ENCODE data around the gene MMAB.

The MMAB gene

DNA sequence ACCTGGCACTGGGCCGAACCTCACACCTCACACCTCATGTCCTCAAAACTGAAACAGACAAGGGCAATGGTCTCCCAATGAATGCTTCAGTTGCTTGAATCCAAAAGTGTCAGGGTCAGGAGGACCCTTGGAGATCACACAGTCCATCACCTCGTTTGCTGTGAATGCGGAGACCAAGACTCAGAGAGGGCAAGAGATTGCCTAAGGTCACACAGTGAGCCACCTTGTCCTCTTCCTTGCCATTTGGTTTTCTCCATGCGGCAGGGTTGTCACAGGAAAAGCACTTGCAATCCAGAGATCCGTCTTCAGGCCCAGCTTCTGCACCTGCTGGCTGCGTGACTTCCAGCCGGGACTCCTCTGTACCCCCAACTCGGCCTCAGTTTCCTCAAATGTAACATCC, 28.3 kb upstream of the MMAB start:
- DNase-seq, result no peak

- no peak for DNase-seq
Measured at GRCh38 chr12:109600995-109601394, 27.7 kb upstream of the MMAB start.

GRCh38 chr12:109600481-109600880, 27.2 kb upstream of the MMAB start:
- no peak for DNase-seq

- DNase-seq, result no peak
Measured at GRCh38 chr12:109599087-109599486, 25.8 kb upstream of the MMAB start.

GRCh38 chr12:109598428-109598854, 25.1 kb upstream of the MMAB start:
- DNase-seq, result no peak

DNA sequence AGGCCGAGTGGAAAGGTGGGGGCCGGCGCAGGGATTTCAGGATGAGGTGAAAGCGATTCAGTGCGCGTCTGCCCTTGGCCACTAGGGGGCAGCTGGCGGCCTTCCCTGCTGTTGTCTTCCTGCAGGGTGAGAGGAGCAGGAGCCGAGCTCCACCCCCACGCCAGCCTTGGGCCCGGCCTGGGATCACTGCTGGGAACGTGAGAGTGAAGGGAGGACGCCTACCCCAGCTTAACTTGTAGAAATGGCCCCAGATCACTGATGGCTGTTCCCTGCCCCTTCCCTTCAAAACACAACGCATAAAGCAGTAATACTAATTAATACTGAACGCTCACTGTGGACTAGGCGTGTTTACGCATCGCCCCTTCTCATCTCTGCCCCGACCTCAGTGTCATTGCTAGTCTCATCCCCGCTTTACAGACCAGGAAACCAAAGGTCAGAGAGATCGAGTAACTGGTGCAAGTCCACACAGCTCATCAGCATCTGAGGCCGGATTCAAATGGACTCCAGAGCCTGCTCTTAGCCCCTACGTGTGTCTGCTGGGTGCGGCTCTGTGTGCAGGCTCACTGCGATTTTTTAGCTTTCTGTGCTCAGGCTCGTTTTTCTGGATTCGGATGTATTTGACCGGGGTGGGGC, 24.6 kb upstream of the MMAB start:
- DNase-seq, result peak; percentile 78

- DNase-seq, result no peak
Measured at GRCh38 chr12:109597414-109597794, 24.1 kb upstream of the MMAB start.

DNA sequence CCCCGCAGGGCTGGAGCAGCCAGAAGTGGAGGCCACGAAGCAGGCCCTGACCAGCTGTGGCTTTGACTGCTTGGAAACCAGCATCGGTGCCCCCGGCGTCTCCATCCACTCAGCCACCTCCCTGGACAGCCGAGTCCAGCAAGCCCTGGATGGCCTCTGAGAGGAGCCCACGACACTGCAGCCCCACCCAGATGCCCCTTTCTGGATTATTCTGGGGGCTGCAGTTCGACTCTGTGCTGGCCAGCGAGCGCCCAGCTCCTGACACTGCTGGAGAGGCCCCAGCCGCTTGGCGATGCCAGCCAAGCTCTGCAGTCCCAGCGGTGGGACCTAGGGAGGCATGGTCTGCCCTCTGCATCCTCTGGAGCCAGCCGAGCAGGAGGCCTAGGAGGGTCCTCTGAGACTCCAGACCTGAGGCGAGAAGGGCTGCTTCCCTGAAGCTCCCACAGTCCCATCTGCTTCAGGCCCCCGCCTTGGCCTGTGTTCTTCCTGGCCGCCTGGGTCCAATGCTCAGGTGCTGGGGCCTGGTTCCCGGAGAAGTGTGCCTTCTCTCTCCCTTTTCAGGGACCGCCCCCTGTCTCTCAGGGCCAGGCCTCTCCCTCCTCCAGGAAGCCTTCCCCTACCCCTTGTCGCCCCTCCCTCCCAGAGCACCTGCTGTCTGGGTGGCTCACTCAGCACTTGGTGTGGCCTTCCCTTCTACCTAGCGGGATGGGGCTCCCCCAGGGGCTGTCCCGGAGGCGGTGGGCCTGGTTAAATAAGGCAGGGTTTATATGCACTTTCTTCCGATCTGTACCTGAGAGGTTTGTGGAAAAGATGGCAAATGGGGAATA, 23.3 kb upstream of the MMAB start:
- DNase-seq, result no peak

DNA sequence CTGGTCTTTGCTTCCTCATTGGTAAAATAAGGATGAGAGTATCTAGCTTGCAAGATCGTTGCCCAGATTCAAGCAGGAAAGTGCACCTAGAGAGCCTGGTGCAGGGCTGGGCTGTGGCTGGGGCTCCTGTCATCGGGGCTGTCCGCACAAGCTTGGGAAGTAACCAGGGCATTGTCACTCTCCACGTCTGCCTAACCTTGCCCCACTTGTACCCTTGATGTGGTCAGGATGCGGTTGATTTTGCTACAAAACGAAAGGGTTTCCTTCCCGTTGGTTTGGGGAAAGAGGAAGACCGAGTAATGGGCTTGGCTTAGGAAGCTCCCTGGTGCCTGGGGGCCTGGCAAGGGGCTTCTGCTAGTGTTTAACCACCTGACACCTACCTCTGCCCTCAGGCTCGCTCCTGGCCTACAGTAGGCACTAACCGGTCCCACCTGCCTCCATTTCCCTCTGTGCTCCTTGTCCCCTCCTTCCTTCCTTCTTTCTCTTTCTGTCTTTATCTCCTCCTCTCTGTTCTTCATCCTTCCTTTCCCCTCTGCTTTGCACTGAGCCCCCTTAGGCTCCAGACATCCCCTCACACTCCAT, 22.1 kb upstream of the MMAB start:
- peak; percentile 29 for DNase-seq

DNA sequence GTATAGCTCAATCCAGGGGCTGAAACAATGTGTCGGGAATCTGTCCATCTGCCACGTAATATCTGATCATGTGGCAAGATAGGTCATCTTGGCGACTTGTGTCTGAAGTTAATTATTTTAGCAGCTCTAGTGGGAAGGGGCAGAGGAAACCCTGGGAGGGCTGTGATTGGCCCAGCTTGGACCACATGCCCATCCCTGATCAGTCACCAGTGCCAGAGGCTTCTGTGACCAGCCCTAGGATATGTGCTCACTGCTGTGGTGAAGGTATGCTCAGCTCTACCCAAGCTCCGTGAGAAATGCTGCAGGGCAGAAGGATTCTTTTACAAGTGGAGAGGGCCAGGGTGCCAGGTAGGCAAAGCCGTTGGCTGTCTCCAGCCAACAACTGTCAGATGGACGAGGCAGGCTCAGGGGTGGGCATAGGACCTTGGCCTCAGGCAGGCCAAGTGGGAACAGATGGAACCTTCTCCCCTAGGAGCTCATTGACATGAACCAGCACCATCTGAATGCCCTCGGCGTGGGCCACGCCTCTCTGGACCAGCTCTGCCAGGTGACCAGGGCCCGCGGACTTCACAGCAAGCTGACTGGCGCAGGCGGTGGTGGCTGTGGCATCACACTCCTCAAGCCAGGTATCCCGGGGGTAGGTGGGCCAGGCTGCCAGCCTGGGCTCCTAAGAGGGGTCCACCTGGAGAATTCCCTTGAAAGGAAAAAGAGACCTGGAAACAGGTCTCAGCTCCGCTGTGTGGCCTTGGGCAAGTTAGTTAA, 21.4 kb upstream of the MMAB start:
- no peak for DNase-seq

DNA sequence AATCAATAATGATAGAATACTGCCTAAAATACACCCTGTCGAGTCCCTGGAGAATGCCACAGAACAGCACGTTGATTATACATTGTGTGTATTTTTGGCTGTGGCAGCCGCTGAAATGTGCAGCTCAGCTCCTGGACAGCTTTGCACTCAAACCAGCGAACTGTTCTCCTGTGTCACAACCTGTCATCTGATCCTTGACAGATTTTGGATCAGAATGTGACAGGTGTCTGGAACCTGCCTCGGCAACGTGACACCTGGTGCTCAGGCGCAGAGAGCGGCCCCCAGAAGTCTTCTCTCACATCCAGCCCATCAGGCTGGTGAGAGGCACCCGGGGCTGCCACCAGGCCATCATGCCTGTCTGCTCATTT, 19.6 kb upstream of the MMAB start:
- DNase-seq, result no peak

DNA sequence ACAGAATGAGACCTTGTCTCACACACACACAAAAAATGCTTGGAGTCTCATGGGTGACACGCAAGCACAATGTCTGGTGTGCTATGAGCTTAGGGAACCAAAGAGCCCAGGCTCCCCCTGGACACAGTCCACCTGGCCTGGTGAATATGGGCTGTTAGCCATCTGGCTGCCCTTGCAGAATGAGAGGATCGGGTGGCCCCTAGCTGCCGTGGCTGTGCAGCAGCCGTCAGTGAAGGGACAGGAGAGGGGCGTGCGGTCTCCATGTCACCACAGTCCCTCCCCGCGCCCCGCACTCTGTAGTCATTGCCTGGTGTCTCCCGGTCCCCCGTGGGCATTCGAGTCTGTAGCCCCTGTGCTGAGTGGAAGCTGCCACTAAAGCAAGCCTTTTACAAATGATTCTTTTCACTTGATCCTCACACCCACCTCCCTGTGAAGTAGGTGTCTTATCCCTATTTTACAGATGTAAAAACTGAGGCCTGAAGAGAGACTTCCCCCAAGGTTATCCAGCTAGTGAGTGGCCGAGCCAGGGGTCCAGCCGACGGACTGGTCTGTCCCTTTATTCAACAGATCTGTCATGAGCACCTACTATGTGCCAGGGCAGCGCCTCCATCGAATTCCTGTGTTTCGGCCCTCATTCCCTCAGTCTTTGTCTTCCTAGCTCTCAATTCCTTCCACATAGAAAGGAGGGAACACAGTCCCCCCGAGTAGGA, 19.0 kb upstream of the MMAB start:
- no peak for DNase-seq

DNA sequence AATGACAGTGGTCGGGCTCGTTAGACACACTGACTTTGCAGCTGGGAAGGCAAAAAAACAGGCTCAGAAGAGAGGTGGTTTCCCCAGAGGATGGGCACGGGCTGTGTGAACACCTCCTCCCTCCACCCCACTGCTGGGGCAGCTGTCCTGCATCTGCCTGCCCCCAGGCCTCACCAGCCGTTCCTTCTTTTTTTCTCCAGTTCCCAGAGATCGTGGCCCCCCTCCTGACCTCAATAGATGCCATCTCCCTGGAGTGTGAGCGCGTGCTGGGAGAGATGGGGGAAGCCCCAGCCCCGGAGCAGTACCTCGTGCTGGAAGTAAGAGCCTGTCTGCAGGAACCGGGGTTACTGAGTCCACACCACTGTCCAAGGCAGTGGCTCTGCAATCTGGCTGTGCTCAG, 17.7 kb upstream of the MMAB start:
- DNase-seq, result no peak

DNA sequence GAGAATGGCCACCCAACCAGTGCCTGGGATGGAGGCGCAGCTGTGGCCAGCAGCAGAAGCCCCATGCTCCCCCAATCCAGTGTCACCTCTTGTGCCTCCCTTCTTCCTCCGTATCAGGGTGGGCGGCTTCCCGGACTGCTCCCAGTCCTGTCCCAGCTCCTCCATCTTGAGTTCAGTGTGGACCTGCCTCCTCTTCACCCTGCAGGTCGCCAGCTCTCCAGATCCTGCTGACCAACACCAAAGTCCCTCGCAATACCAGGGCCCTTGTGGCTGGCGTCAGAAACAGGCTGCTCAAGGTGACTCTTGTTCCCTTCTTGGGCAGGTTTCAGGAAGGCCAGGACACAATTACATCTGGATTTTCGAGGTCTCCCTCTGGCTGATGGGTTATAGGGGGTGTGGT, 17.3 kb upstream of the MMAB start:
- no peak for DNase-seq

DNA sequence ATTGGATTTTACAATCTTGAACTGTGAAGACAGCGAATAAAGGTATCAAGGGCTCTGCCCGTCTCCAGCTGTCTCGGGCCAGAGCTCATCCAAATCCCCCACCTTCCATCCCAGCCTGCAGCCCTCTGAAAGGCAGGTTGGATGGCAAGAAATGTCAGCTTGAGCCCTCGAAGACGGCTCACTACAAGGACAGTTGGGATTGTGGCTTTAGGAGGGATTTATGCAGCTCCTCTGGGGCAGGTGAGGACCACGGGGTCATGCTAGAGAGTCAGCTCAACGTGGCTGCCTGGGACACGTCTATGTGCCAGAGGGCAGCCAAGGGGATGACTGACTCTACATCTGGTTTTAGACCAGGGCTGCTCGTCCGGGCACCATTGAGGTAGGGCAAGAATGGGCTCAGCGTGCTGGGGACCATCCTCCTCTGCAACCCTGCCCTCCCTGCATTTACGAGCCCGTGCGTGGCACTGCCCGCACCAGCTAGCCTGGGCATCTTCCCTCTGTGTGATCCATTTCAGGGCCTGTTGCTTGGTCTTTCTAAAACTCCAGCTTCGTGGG, 16.5 kb upstream of the MMAB start:
- DNase-seq, result no peak

GRCh38 chr12:109589240-109589590, 15.9 kb upstream of the MMAB start:
- DNase-seq, result no peak

GRCh38 chr12:109588461-109589239, 15.3 kb upstream of the MMAB start:
- no peak for DNase-seq

DNA sequence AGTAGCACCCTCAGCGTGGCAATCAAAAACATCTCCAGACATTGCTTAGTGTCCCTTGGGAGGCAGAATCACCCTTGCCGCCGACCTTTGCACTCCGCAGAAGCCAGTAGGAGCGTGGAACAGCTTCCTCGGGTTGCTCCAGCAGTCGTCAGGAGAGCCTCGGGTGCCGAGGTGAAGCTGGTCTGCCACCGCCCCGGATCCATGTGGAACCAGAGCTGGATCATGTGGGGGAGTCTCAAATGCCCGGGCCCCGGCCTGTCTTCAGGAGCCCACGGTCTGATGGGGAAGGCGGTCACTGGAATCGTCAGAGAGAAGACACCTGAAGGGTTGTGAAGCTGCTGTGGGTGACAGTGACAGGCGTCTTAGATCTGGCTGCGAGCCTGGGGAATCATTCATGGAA, 14.6 kb upstream of the MMAB start:
- DNase-seq, result no peak

DNA sequence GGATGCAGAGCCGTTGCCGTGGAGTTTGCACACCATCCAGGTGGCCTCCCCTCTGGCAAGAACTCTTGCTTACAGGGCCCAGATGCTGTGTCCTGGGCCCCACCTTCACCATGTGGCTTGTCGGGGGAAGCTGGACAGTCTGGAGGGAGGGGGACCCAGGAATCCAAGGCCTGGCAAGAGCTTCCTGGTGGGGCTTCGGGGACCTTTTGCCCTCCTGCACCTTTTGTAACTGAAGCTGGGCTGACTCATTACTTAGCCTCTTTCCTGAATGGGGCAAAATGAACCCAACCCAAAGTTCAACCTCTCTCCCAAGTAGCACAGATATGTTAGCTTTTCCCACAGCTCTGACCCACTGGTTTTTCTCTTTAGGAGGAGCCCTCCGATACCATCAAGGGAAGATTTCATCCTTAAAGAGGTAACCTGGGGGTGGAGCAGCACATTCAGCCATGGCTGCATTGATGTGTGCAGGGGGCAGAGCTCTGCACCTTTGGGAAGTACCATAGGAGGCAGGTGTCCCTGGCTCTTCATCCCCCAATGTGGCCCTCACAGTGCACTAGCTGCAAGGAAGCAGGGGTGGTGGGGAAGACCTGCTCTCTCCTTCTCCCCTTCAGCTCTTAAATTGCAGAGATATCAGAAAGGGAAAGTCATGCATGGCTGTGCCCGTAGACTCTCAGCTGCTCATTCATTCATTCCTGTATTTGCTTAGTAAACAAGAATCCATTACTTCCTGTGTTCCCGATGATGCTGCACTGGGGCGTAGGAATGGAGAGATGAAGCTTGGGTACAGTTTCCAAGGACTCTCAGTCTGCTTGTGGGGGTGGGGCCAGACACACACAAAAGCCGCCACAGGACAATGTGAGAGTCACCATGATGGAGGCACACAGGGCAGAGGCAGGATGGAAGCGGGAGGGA, 13.3 kb upstream of the MMAB start:
- DNase-seq, result no peak

DNA sequence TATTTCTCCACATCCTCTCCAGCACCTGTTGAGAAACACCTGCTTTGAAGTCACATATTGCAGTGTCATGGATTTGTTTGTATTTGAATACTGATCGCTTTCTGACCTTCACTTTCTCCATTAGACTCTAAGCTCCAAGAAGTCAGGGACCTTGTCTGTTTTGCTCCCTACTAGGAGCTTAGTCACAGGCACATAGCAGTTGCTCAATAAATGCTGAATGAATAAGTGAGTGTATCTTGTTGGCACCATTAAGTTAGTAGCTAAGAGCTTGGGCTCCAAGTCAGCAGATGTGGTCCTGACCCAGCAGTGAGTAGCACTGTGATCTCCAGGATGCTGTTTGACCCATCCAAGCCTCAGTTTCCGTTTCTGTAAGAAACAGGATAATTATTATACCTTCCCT, 10.4 kb upstream of the MMAB start:
- DNase-seq, result no peak

DNA sequence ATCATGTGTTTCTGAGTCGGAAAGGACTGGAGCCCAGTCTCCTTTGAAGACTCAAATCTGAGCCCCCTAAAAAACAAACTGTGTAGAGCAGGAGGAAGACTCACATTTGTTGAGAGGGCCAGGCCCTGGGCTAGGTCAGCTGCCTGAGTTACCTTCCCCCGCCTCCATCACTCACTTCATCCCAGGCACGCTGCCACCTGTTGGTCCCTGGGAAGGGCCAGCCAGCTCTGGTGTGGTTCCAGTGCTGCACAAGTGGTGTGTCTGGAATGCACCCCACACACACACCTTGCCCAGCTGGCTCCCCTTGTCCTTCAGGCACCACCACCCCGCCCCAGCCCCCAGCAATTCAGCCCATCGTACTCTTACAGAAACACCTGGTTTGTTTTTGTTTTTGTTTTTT, 9.3 kb upstream of the MMAB start:
- no peak for DNase-seq
